ENCODE data around the gene ERO1B. TPM values are rescaled to one million over a fixed set of nuclear protein-coding genes. Genes with fewer than 3 reads are reported as not detected.

Gene ERO1B
- total RNA-seq, 1 donor, result 2.9 TPM

DNA sequence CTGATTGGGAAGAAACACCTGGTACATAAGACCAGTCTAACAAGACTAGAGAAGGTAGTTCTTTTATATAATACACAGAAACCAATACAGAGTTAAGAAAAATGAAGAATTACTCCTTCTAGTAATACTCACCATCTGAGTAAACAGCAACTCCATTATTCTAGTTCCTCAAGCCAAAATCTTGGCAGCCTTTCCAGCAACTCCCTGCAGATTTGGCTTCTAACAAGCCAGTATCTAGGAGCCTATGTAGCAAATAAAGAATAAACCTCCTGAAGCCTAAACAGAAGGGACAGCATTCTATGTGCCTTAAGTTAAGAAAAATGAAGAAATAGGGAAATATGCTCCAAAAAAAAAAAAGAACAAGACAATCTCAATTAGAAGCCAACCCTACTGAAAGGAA lies 24.5 kb downstream of the ERO1B start:
- Histone ChIP-seq H3K4me2 (ENCODE audit: insufficient read depth, low read length) (no peak overlapping the region), H3K27ac (ENCODE audit: low read depth, low read length) (no peak overlapping the region), H3K27me3 (ENCODE audit: insufficient read depth, low read length) (no peaks in the 10 kb centered on the region), H3K79me2 (ENCODE audit: insufficient read depth, low read length) (no peaks in the 10 kb centered on the region), H4K20me1 (ENCODE audit: insufficient read depth, low read length) (no peaks in the 10 kb centered on the region), H3K9me3 (ENCODE audit: low read depth, low read length) (no peaks in the 10 kb centered on the region), H3K4me1 (ENCODE audit: insufficient read depth, low read length) (no peaks in the 10 kb centered on the region), H2AFZ (ENCODE audit: low read length) (no peak overlapping the region), H3K36me3 (ENCODE audit: insufficient read depth, low read length) (no peaks in the 10 kb centered on the region), H3K4me3 (ENCODE audit: insufficient read depth, low read length) (no peak overlapping the region)
- TF ChIP-seq, protein P1, sequence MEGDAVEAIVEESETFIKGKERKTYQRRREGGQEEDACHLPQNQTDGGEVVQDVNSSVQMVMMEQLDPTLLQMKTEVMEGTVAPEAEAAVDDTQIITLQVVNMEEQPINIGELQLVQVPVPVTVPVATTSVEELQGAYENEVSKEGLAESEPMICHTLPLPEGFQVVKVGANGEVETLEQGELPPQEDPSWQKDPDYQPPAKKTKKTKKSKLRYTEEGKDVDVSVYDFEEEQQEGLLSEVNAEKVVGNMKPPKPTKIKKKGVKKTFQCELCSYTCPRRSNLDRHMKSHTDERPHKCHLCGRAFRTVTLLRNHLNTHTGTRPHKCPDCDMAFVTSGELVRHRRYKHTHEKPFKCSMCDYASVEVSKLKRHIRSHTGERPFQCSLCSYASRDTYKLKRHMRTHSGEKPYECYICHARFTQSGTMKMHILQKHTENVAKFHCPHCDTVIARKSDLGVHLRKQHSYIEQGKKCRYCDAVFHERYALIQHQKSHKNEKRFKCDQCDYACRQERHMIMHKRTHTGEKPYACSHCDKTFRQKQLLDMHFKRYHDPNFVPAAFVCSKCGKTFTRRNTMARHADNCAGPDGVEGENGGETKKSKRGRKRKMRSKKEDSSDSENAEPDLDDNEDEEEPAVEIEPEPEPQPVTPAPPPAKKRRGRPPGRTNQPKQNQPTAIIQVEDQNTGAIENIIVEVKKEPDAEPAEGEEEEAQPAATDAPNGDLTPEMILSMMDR (IDR thresholded peaks at IDR 0.05; ENCODE audit: extremely low read depth, low read depth, low read length), result no peak
- DNase-seq (ENCODE audit: insufficient read length, low spot score, missing footprints), result no peak

DNA sequence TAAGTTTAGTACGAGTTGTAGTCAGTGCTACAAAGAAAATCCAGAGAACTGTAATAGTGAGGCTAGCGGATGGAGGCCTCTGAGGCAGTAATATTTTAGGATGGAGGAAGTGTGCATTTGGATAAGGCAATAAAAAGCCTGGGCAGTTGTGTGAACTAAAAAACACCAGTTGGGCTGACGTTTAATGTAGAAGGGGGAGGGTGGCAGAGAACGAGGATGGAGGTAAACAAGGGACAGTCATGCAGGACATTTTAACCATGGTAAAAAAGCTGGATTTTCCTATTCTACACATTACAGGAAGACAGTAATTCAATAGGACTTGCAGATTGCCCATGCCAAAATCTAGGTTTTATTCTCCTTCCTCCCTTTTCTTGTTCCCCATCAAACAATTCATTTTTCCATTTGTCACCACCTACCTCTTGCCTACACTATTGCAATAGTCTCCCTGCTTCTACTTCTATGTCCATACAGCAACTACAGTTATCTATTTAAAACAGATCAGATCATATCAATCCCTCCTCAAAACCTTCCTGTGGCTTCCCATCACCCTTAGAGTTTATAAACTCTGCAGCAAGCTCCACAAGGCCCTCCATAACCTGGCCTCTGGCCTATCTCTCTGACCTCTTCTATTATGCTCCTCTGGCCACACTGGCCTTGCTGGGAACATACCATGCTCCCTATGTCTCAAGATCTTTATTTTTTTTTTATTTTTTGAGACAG lies 27.7 kb downstream of the ERO1B start:
- Histone ChIP-seq H2AFZ (ENCODE audit: low read length) (no peak overlapping the region), H3K27me3 (ENCODE audit: insufficient read depth, low read length) (no peaks in the 10 kb centered on the region), H3K4me3 (ENCODE audit: insufficient read depth, low read length) (no peak overlapping the region), H3K36me3 (ENCODE audit: insufficient read depth, low read length) (no peaks in the 10 kb centered on the region), H3K79me2 (ENCODE audit: insufficient read depth, low read length) (no peaks in the 10 kb centered on the region), H3K4me2 (ENCODE audit: insufficient read depth, low read length) (no peak overlapping the region), H3K4me1 (ENCODE audit: insufficient read depth, low read length) (no peaks in the 10 kb centered on the region), H3K27ac (ENCODE audit: low read depth, low read length) (no peak overlapping the region), H4K20me1 (ENCODE audit: insufficient read depth, low read length) (no peaks in the 10 kb centered on the region), H3K9me3 (ENCODE audit: low read depth, low read length) (no peaks in the 10 kb centered on the region)
- TF ChIP-seq, protein P1 (IDR thresholded peaks at IDR 0.05; ENCODE audit: extremely low read depth, low read depth, low read length), result no peak
- no peak for DNase-seq (ENCODE audit: insufficient read length, low spot score, missing footprints)

DNA sequence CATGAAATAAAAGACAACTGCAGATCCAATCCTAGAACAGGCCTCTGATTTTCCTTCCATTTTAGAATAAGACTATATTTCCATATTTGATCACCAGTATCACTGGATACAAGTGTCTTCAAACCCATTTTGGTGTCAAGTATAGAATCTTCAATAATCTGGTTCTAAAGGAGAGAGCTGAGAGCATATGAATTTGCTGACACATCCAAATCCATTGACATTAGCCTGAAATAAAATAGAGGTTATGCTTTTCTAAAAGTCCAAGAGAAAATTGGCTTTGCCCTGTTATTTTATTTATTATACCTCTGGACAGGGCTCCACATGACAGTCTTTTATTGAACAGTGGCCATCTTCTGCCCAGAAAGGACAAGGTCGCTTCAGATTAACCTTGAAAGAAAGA lies 28.6 kb downstream of the ERO1B start:
- Histone ChIP-seq H2AFZ (ENCODE audit: low read length) (no peak overlapping the region), H4K20me1 (ENCODE audit: insufficient read depth, low read length) (no peaks in the 10 kb centered on the region), H3K27ac (ENCODE audit: low read depth, low read length) (no peak overlapping the region), H3K79me2 (ENCODE audit: insufficient read depth, low read length) (no peaks in the 10 kb centered on the region), H3K4me2 (ENCODE audit: insufficient read depth, low read length) (no peak overlapping the region), H3K9me3 (ENCODE audit: low read depth, low read length) (no peaks in the 10 kb centered on the region), H3K4me3 (ENCODE audit: insufficient read depth, low read length) (no peak overlapping the region), H3K4me1 (ENCODE audit: insufficient read depth, low read length) (no peaks in the 10 kb centered on the region), H3K36me3 (ENCODE audit: insufficient read depth, low read length) (no peaks in the 10 kb centered on the region), H3K27me3 (ENCODE audit: insufficient read depth, low read length) (no peaks in the 10 kb centered on the region)
- DNase-seq (ENCODE audit: insufficient read length, low spot score, missing footprints), result no peak
- TF ChIP-seq, protein P1 (IDR thresholded peaks at IDR 0.05; ENCODE audit: extremely low read depth, low read depth, low read length), result no peak

DNA sequence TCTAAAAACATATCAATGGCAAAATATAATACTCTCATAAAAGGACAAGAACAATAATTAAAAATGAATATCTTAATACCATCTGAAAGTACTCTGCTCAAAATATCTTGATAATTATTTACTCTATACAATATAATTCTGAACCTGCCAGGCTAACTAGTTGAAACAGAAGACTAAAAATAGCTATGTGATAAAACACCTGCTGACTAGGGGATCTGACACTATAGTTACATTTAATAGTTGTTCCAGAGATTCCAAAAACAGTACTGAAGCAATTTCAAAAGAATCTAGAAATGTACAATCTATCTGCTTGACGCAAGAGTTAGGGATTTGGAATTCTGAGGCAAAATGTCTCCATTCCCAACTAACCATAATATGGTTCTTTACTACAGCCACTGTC lies 30.2 kb downstream of the ERO1B start:
- Histone ChIP-seq H3K4me1 (ENCODE audit: insufficient read depth, low read length) (no peaks in the 10 kb centered on the region), H3K27ac (ENCODE audit: low read depth, low read length) (no peak overlapping the region), H3K9me3 (ENCODE audit: low read depth, low read length) (no peaks in the 10 kb centered on the region), H3K79me2 (ENCODE audit: insufficient read depth, low read length) (no peaks in the 10 kb centered on the region), H3K4me3 (ENCODE audit: insufficient read depth, low read length) (no peak overlapping the region), H3K4me2 (ENCODE audit: insufficient read depth, low read length) (no peak overlapping the region), H4K20me1 (ENCODE audit: insufficient read depth, low read length) (no peaks in the 10 kb centered on the region), H2AFZ (ENCODE audit: low read length) (no peak overlapping the region), H3K27me3 (ENCODE audit: insufficient read depth, low read length) (no peaks in the 10 kb centered on the region), H3K36me3 (ENCODE audit: insufficient read depth, low read length) (no peaks in the 10 kb centered on the region)
- DNase-seq (ENCODE audit: insufficient read length, low spot score, missing footprints), result no peak
- TF ChIP-seq, protein P1 (IDR thresholded peaks at IDR 0.05; ENCODE audit: extremely low read depth, low read depth, low read length), result no peak
